Hippocampal formation (tissue), 2 donors: ENCODE results near the gene CLCN3.
"Not testable (repeated sequence)": the region's sequence is repeated elsewhere in the genome, so short reads cannot be mapped to it uniquely, and the experiment has no call there.

Experiments used
- DNase-seq, 2 donors: peaks; one replicate each; lab custom pipeline; 2025; lab: John Stamatoyannopoulos, UW

CLCN3 gene

DNA sequence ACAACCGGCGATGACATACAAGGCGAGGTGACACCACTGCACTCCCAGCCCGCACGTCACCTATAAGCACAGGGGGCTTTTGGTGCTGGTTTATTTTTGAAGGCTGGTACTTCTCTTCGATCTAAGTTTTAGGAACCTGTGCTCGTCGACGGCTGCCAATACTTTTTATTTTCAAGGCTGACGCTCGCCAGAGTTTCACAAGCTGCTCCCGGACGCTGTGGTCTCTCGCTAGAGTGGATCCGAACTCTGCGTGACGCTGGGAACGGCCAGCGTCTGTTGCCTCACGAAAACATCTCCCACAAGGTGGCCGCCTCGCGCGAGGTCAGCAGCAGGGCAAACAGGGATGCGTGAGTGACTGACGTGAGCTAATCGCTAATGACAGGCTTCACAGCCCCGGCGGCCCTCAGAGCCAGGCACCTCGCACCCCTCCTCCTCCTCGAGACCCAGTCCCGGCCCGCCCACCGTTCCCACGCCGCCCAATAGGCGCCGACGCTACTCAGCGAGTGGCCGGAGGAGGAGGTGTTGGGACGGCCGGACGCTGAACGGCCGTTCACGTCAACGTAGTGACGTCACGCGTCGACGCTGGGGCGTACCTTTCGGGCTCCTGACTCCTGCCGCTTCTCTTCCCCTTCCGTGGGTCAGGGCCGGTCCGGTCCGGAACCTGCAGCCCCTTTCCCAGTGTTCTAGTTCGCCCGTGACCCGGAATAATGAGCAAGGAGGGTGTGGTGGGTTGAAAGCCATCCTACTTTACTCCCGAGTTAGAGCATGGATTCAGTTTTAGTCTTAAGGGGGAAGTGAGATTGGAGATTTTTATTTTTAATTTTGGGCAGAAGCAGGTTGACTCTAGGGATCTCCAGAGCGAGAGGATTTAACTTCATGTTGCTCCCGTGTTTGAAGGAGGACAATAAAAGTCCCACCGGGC lies at the start of gene CLCN3:
Gene CLCN3, plus strand, starts transcription at position 621 of the 922 bp plus-strand sequence. CDS start 15,351 bp downstream, outside the sequence.
- DNase-seq = peak; percentile 96 to 97

DNA sequence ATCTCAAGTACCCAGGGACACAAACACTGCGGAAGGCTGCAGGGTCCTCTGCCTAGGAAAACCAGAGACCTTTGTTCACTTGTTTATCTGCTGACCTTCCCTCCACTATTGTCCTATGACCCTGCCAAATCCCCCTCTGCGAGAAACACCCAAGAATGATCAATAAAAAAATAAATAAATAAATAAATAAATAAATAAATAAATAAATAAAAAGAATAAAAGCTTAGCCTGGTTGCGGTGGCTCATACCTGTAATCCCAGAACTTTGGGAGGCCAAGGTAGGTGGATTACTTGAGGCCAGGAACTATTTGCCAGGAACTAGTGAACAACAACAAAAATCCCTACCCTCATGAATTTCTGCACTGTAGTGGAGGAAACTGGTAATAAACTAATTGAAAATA lies 49.4 kb upstream of the CLCN3 start:
- DNase-seq = not testable (repeated sequence)

GRCh38 chr4:169571435-169571834 lies 48.9 kb upstream of the CLCN3 start:
- no peak for DNase-seq

GRCh38 chr4:169573889-169574288 lies 46.5 kb upstream of the CLCN3 start:
- no peak for DNase-seq

DNA sequence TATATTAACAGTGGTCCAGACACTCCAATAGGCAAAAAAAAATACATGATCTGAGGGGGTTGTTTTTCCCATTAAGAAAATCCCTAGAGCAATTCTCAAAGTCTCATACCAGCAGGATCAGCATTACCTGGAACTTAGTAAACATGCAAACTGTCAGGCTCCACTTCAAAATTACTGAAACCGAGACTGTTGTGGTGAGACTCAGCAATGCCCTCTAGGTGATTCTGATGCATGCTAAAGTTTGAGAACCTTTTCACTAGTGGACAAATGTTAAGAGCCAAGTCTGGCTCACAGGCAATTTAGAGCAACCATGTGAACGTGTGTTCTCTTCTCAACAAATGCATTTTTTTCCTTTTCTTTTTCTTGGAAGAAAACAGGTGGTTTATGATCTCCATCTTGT lies 38.2 kb upstream of the CLCN3 start:
- DNase-seq = no peak

- no peak for DNase-seq
These were observed 37.7 kb upstream of the CLCN3 start for GRCh38 chr4:169582706-169583105.

- DNase-seq = no peak
These were observed 36.8 kb upstream of the CLCN3 start for GRCh38 chr4:169583563-169583962.

GRCh38 chr4:169593050-169593560 lies 27.3 kb upstream of the CLCN3 start:
- no peak for DNase-seq

DNA sequence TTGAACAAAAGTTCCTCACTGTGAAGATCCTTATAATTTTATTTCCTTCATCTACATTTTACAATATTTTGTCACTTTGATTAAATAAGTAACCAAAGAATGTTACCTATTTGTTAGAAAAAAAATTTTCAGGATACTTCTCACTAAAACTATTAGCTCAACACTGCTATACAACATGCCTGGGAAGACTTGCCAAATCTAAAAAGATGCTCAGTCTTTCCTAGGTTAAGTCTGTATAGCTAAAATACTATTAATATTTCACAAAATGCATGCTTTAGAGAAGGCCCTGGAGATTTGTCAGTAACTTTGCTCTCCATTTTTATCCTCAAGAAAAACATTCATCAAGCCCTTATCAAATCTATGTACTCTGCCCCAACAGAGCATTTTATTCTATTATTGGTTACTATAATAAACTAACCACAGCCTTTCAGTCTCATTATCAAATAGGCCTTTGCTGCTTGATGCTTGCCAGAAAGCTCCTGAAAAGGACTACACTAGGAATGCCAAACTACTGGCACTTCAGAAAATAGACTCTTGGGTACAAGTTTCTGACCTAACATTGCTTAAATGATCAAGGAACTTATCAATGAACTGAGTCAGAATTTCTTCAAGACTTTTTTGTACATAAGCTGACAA lies 25.7 kb upstream of the CLCN3 start:
- DNase-seq = no peak

DNA sequence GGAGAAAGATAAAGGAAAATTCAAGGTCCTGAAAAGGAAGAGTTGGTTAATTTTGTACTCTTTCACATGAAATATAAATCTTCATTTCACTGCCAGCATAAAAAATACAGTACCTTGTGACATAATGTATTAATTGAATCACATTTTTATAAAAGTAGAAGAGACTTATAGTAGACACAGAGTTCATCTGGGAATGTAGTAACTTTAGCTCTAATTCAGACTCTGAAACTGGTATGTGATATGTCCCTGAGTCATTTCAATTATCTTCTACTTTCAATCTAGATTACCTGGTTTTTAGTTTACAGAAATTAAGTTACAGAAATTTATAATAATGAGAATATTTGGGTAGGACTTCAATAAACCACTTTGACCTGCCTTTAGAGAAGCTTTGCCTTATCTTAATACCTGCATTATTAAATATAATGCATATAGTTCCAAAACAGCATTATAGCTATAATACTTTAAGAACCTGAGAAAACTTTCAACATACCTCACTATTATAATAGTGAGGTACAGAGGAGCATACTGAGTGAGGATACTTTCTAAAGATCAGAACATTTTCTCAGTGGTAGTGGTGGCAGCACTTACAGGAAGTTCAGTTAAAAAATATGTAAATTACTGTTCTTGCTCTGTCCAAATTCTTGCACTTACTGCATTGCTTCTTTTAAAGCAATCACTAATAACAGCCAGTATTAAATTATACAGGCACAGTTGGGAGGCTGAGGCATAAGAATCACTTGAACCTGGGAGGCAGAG lies 19.2 kb upstream of the CLCN3 start:
- DNase-seq = no peak

DNA sequence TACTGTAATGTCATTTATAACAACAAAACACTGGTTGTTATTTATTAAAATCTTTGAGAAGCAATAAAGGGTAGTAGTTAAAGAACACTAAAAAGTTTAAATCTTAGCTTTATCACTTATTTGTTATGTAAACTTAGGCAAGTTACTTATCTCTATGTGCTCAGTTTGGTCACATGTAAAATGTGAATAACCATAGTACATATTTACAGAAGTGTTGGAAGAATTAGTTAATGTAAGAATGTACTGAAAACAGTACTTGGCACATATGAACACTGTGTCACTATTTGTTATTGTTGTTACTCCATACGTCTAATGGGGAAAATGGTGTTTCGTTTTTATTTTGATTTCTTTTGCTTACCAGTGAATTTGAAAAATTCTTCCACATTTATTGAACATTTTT lies 17.1 kb upstream of the CLCN3 start:
- DNase-seq = no peak

GRCh38 chr4:169604131-169604900 lies 16.1 kb upstream of the CLCN3 start:
- DNase-seq = no peak

DNA sequence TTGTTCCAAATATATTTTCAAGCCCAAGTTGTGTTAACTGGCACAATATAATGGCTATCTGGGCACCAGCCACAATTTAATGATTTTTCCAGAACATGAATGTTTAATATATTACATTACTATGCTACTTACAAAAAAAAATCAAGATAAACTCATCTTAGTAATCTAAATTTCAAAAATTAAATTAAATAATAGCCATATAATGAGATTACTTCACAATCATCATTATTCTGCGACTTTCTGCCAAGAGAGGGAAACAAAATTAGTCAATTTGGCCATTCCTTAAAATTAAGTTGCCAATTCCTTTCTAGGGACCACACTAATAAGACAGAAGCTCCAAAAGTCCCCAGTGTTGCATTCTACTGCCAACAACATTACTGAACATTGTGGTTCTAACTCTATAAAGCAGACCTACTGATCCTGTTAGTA lies 15.5 kb upstream of the CLCN3 start:
- peak in 1 of 2 donors; percentile 48 for DNase-seq

GRCh38 chr4:169611157-169611556 lies 9.2 kb upstream of the CLCN3 start:
- no peak for DNase-seq

GRCh38 chr4:169611991-169612870 lies 8.1 kb upstream of the CLCN3 start, which contains the start of gene NEK1:
Gene NEK1 (minus strand): TSS chr4:169612583. CDS start chr4:169602630, 9,953 bp downstream.
- DNase-seq = peak; percentile 86 to 88

- peak; percentile 56 to 95 for DNase-seq
These were observed 7.2 kb upstream of the CLCN3 start for GRCh38 chr4:169612871-169613859.

DNA sequence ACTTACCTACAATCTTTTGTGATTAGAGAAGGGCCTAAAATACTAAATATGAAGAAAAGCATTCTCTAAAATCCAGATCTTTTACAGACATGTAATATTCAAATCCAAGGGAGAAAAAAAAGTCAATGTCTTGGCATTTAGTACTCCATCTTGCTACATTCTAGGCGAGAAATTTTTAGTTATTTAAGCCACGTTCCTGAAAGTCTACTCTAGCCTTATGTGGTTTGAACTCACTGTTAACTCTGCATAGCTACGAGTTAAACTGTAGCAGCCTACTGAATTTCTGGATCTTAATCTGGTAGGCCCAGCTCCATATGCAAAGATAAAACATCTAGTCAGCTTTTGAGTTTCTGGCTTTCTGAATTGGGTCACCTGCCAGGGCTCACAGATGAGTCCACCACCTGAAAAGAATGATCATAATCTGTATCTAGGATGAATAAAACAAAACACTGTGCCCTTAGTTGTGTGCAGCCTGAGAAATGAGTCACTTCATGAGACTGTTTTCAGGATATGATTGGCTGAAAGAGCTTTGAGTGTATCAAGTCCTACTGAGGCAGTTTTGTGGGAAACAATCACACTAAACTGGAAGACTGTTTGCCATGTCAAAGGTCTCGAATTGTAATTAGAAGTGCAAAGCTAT lies 4.8 kb upstream of the CLCN3 start:
- DNase-seq = no peak

DNA sequence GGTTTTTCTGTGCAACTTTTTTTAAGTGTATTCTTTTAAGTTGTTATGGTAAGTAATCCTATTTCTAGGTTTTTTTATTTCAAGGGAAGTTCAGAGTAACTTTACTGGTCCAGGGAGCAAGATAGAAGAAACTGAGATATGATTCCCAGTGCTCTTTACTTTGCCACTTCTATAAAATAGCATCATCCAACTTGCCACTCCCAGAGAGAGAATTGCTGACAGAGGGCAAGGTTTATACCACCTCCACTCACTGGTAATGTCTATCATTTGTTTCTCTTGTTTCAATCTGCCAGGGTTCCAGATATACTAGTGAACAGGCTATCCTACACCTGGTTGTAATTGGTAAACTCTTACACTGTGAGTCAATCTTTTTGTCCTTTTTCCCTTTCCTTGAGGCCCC lies 3.5 kb upstream of the CLCN3 start:
- DNase-seq = no peak

- DNase-seq = no peak
These were observed 3.1 kb upstream of the CLCN3 start for GRCh38 chr4:169617306-169617705.
